Prostate gland (tissue), 2 donors: ENCODE measurements around the gene LRRC36. TPM values are rescaled to one million over a fixed set of nuclear protein-coding genes. Genes with fewer than 3 reads are reported as not detected.

Experiments
- DNase-seq: peaks from one replicate; pipeline ENCODE4 v3.0.0-alpha.2; 2019; ENCODE audit warnings: low spot score
- H3K27ac ChIP-seq, 2 donors: fragments of 200-600 bp; sonication (generic); 2 replicates each; pipeline ENCODE4 v1.5.1; 2017 to 2019
- H3K27me3 ChIP-seq: fragments of 200-600 bp; sonication (generic); replicated peaks from 2 replicates; pipeline ENCODE4 v1.5.1; 2019; ENCODE audit not compliant: insufficient read depth
- H3K36me3 ChIP-seq, 2 donors: fragments of 200-600 bp; sonication (generic); 1 replicate in 1 of 2; 2 replicates in 1 of 2; pipeline versions ENCODE4 v1.5.1 to v1.8.1; 2017 to 2019
- H3K4me1 ChIP-seq: fragments of 200-600 bp; sonication (generic); replicated peaks from 2 replicates; pipeline ENCODE4 v1.5.1; 2019
- H3K4me3 ChIP-seq, 2 donors: fragments of 200-600 bp; sonication (generic); 2 replicates each; pipeline ENCODE4 v1.5.1; 2017 to 2019
- H3K9me3 ChIP-seq: fragments of 200-600 bp; sonication (generic); 2 replicates; pipeline ENCODE4 v1.5.1; 2017
- POLR2A ChIP-seq: fragments of 450-650 bp; IDR thresholded peaks from one replicate; pipeline ENCODE4 v1.6.1; 2016; ENCODE audit warnings: antibody characterized with exemption, mild to moderate bottlenecking
- POLR2AphosphoS5 ChIP-seq: sonication (generic); formaldehyde crosslinking; IDR thresholded peaks from one replicate; pipeline ENCODE4 v1.6.1; 2017; ENCODE audit warnings: antibody characterized with exemption
- WGBS: methylation state at CpG from one replicate; pipeline ENCODE4 v1.1.5; 2018; 5-methylcytosine and 5-hydroxymethylcytosine counted together
- intact Hi-C: fragments of 100-400 bp; cut with DNase I; formaldehyde crosslinking; loops from one replicate; pipeline ENCODE4 v1.14.2; 2022
- total RNA-seq, 2 donors: library from RNA; depleted of rRNA; stranded (reverse); fragments of >200 nt; gene quantifications; one replicate each; pipeline ENCODE4 v1.1.0, GENCODE V29; 2016
- TF ChIP-seq, protein P1 (sequence below), 4 experiments: fragments of 200-600 bp in 2 of 4; fragments of 450-650 bp in 2 of 4; sonication (generic) in 2 of 4; IDR thresholded peaks; 1 replicate in 3 of 4; 2 replicates in 1 of 4; pipeline ENCODE4 v1.5.1; 2016 to 2019; ENCODE audit warnings: antibody characterized with exemption in 4 of 4, mild to moderate bottlenecking in 2 of 4, moderate library complexity in 2 of 4

Gene LRRC36
- total RNA-seq, 2 donors from 2014 or later: 4.6 TPM; not detected in 1

DNA sequence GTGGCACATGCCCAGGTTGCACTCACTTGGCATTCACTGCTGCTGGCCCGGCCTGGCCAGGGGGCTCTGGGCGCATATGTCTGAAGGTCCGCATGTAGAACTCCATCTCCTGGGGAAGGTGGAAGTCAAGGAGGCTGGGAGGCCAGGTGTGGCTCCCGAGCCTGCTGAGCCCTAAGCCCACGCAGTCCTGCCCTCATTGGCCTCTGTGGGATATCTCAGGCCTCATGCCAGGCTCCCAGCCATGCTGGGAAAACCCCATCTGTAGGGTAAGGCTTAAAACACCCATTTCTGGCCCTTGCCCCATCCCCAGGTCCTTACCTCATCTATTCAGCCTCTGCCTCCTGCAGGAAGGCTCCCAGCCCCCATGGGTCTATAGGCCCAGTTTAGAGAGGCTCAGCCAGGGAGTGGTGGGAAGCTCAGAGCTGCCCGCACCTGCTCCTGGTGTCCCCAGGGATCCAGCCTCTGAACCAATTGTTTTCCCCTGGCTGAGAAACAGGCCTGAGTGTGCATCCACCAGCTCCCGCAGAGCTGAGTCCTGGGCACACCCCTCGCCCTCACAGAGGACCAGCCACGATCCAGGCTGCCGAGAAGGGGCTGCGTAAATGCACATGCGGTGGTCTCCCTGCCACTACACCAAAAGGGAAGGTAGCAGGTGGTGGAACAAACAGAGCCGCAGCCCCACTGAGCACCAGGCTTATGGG is 69.0 kb downstream of the LRRC36 start:
- no peaks in the 10 kb centered on the region for H3K27me3 ChIP-seq
- peaks cover 14% of the 10 kb centered on the region for H3K4me1 ChIP-seq
- TF ChIP-seq POLR2AphosphoS5: no peak
- no peaks in the 10 kb centered on the region for H3K9me3 ChIP-seq
- H3K36me3 ChIP-seq: no peaks in the 10 kb centered on the region
- H3K4me3 ChIP-seq: no peak overlapping the region
- 87% methylated on average over 13 of the region's 13 CpGs for WGBS
- intact Hi-C loops: loop anchor here (5.0 to 10.0 kb wide), 2 partner anchors 111 to 138 kb away; no protein-coding TSS in a partner anchor
- no peak for DNase-seq
- no peak overlapping the region for H3K27ac ChIP-seq

DNA sequence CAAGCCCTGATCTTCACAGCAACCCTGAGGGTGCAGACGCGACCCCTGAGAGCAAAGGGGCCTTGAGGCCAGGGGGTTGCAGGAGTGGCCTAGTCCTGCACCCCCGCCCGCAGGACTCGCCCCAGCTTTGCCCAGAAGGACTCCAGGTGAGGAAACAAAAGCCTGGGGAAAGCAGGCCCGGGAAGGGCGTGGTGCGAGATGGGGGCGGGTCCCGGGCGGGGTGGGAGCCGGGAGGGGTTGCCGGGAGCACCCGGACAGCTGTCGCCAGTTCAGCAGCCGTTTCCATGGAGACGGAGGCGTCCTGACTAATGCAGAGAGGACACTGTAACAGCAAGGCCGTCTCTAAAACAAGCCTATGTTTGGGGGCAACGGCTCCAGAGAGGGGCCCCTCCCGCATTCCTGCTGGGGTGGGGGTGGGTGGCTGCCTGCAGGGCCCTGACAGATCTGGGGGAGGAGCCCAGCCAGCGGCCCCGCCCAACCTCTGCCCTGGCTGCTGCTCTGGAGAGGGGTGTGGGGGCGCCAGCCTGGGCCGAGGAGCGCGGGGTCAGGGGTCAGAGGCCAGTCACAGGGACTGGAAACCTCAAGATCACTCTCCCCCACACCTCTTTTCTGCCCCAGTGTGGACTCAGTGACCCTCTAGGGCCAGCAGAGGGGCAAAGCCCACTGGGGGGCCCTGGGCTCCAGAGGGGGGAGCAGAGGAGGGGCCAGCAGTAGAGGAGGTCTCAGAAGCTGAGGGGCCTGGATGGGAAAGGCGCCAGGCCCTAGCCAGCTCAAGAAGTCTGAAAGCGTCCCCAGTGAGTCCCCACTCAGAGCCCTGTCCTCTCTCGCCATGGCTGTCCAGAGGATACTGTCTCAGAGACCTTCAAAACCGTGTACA is 69.8 kb downstream of the LRRC36 start:
- no peak overlapping the region for H3K4me3 ChIP-seq
- DNase-seq: peak; percentile 57
- H3K4me1 ChIP-seq: peaks cover 14% of the 10 kb centered on the region
- H3K36me3 ChIP-seq: no peaks in the 10 kb centered on the region
- H3K27ac ChIP-seq: no peak overlapping the region
- H3K27me3 ChIP-seq: no peaks in the 10 kb centered on the region
- TF ChIP-seq POLR2AphosphoS5 (no peak), POLR2A (no peak)
- TF ChIP-seq, protein P1, sequence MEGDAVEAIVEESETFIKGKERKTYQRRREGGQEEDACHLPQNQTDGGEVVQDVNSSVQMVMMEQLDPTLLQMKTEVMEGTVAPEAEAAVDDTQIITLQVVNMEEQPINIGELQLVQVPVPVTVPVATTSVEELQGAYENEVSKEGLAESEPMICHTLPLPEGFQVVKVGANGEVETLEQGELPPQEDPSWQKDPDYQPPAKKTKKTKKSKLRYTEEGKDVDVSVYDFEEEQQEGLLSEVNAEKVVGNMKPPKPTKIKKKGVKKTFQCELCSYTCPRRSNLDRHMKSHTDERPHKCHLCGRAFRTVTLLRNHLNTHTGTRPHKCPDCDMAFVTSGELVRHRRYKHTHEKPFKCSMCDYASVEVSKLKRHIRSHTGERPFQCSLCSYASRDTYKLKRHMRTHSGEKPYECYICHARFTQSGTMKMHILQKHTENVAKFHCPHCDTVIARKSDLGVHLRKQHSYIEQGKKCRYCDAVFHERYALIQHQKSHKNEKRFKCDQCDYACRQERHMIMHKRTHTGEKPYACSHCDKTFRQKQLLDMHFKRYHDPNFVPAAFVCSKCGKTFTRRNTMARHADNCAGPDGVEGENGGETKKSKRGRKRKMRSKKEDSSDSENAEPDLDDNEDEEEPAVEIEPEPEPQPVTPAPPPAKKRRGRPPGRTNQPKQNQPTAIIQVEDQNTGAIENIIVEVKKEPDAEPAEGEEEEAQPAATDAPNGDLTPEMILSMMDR (IDR thresholded peaks at IDR 0.05): no peak
- intact Hi-C loops: loop anchor here (5.0 to 10.0 kb wide), 2 partner anchors 112 to 139 kb away; no protein-coding TSS in a partner anchor
- WGBS: 34% methylated on average over 30 of the region's 31 CpGs
- H3K9me3 ChIP-seq: no peaks in the 10 kb centered on the region

DNA sequence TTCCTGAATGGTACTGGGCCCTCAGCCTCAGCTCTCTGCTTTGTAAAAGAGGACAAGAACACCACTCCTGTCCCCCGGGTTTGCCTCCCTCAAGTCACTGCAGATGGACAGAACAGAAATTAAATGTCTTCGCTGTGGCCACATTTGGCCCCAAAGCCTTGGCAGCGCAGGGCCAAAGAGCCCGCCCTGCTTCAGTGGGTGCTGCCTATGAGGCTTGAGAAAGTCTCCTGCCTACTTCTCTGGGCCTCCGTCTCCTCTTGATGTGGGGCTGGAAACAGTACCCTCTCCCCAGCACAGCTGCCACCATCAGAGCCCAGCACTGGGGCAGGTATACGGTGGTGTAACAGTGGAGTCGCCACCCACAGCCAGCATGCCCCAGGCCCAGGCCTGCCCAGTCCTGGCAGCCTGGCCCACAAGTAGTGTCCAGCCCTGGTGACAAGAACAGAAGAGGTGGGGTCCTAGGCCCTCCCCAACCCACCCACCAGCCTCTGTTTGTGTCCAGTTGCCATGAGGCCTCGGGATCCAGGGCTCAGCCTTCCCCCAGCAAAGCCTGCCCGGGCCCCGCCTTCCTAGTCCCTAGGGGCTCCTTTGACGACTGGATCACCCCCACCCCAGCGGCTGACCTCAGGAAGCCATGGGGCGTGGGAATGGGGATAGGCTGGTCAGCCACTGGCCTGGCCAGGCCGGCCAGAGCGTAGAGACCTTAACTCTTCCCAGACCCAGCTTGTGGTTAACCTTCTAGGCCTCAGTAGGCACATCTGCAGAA is 70.6 kb downstream of the LRRC36 start:
- H3K4me1 ChIP-seq: peaks cover 14% of the 10 kb centered on the region
- 69% methylated on average over 14 of the region's 15 CpGs for WGBS
- H3K36me3 ChIP-seq: no peaks in the 10 kb centered on the region
- TF ChIP-seq POLR2A (no peak), POLR2AphosphoS5 (no peak)
- TF ChIP-seq, protein P1 (IDR thresholded peaks at IDR 0.05): no peak
- H3K27me3 ChIP-seq: no peaks in the 10 kb centered on the region
- H3K4me3 ChIP-seq: no peak overlapping the region
- DNase-seq: no peak
- no peaks in the 10 kb centered on the region for H3K9me3 ChIP-seq
- no peak overlapping the region for H3K27ac ChIP-seq
- intact Hi-C loops: loop anchor here (5.0 to 10.0 kb wide), 2 partner anchors 112 to 140 kb away; no protein-coding TSS in a partner anchor

DNA sequence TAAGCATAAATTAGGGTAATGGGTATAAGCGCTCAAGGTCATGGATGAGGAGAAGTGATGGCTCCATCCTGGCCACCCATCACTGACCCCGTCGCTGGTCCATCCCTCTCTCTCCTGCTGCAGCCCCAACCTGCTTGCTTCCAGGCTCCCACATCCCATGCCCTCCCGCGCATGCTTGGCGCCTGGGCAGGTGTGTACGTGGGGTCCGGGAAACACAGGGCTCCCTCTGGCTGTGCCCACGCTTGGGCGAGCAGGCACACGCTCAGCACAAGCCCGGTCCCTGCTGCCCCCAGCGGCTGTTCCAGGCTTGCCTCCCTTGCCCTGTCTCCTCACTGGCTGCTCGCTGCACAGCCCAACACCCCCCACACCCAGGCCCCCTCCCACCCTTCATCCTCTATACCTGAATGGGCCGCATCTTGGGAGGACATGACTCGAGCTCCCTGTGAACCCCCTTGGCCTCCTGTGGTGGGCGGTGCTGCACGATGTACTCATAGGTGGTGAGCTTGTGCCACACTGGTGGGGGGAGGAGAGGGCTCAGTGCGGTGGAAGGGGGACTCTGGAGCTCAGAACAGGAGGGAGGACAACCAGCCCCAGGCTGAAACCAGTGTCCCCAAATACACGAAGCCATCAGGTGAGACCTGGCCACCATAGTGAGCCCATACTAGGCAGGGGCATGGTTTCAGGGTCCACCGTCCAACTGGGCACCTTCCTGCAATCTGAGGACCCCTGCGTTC is 71.4 kb downstream of the LRRC36 start:
- no peaks in the 10 kb centered on the region for H3K27me3 ChIP-seq
- no peak for DNase-seq
- no peak overlapping the region for H3K4me3 ChIP-seq
- 54% methylated on average over 22 of the region's 22 CpGs for WGBS
- H3K36me3 ChIP-seq: no peaks in the 10 kb centered on the region
- H3K9me3 ChIP-seq: no peaks in the 10 kb centered on the region
- no peak overlapping the region for H3K27ac ChIP-seq
- H3K4me1 ChIP-seq: peaks cover 14% of the 10 kb centered on the region
- intact Hi-C loops: loop anchor here (5.0 to 10.0 kb wide), 2 partner anchors 113 to 141 kb away; no protein-coding TSS in a partner anchor
- TF ChIP-seq, protein P1 (IDR thresholded peaks at IDR 0.05): peak in 2 of 4 experiments; percentile 19 to 48
- TF ChIP-seq POLR2A: no peak
